ENCODE data around the gene CCDC88A.
"Not testable (repeated sequence)": the region's sequence is repeated elsewhere in the genome, so short reads cannot be mapped to it uniquely, and the experiment has no call there.

CCDC88A gene

GRCh38 chr2:55268288-55268906 lies 151.3 kb downstream of the CCDC88A start:
- peaks cover 10% of the 10 kb centered on the region for H3K4me1 ChIP-seq (ENCODE audit: insufficient read depth, low read length)
- H3K9me3 ChIP-seq (ENCODE audit: low read length) = no peaks in the 10 kb centered on the region
- peak overlapping the region; percentile 57 for H3K4me3 ChIP-seq (ENCODE audit: low read length)
- peaks cover 23% of the 10 kb centered on the region for H3K36me3 ChIP-seq (ENCODE audit: insufficient read depth, low read length)
- H3K27me3 ChIP-seq (ENCODE audit: insufficient read depth, low read length) = no peaks in the 10 kb centered on the region
- peak overlapping the region; percentile 99 for H2AFZ ChIP-seq (ENCODE audit: low read depth, low read length)

GRCh38 chr2:55259586-55259985 lies 160.1 kb downstream of the CCDC88A start:
- peaks cover 44% of the 10 kb centered on the region for H3K36me3 ChIP-seq (ENCODE audit: insufficient read depth, low read length)
- H2AFZ ChIP-seq (ENCODE audit: low read depth, low read length); H3K4me1 ChIP-seq (ENCODE audit: insufficient read depth, low read length); H3K27me3 ChIP-seq (ENCODE audit: insufficient read depth, low read length); H3K4me3 ChIP-seq (ENCODE audit: low read length); H3K9me3 ChIP-seq (ENCODE audit: low read length): not testable (repeated sequence)

- H3K4me3 ChIP-seq (ENCODE audit: low read length) = no peak overlapping the region
Observed at GRCh38 chr2:55252832-55253231, 166.8 kb downstream of the CCDC88A start.

GRCh38 chr2:55247025-55247424 lies 172.6 kb downstream of the CCDC88A start:
- peaks cover 52% of the 10 kb centered on the region for H3K36me3 ChIP-seq (ENCODE audit: insufficient read depth, low read length)
- H3K4me1 ChIP-seq (ENCODE audit: insufficient read depth, low read length) = no peaks in the 10 kb centered on the region
- no peak overlapping the region for H3K4me3 ChIP-seq (ENCODE audit: low read length)
- no peak overlapping the region for H2AFZ ChIP-seq (ENCODE audit: low read depth, low read length)
- no peaks in the 10 kb centered on the region for H3K27me3 ChIP-seq (ENCODE audit: insufficient read depth, low read length)
- no peaks in the 10 kb centered on the region for H3K9me3 ChIP-seq (ENCODE audit: low read length)

More at GRCh38 chr2:55252832-55253231, 166.8 kb downstream of the CCDC88A start:
- H3K27me3 ChIP-seq (ENCODE audit: insufficient read depth, low read length) = no peaks in the 10 kb centered on the region
- no peak overlapping the region for H2AFZ ChIP-seq (ENCODE audit: low read depth, low read length)
- peaks cover 50% of the 10 kb centered on the region for H3K36me3 ChIP-seq (ENCODE audit: insufficient read depth, low read length)
- H3K9me3 ChIP-seq (ENCODE audit: low read length) = no peaks in the 10 kb centered on the region
- no peaks in the 10 kb centered on the region for H3K4me1 ChIP-seq (ENCODE audit: insufficient read depth, low read length)

- Histone ChIP-seq H2AFZ (ENCODE audit: low read depth, low read length) (no peak overlapping the region), H3K9me3 (ENCODE audit: low read length) (no peaks in the 10 kb centered on the region), H3K27me3 (ENCODE audit: insufficient read depth, low read length) (no peaks in the 10 kb centered on the region), H3K4me1 (ENCODE audit: insufficient read depth, low read length) (no peaks in the 10 kb centered on the region), H3K4me3 (ENCODE audit: low read length) (no peak overlapping the region), H3K36me3 (ENCODE audit: insufficient read depth, low read length) (peaks cover 48% of the 10 kb centered on the region)
Observed at GRCh38 chr2:55245411-55245810, 174.2 kb downstream of the CCDC88A start.

- Histone ChIP-seq H3K27me3 (ENCODE audit: insufficient read depth, low read length) (no peaks in the 10 kb centered on the region), H2AFZ (ENCODE audit: low read depth, low read length) (no peak overlapping the region), H3K4me3 (ENCODE audit: low read length) (no peak overlapping the region), H3K4me1 (ENCODE audit: insufficient read depth, low read length) (no peaks in the 10 kb centered on the region), H3K9me3 (ENCODE audit: low read length) (no peaks in the 10 kb centered on the region), H3K36me3 (ENCODE audit: insufficient read depth, low read length) (peaks cover 50% of the 10 kb centered on the region)
Observed at GRCh38 chr2:55242617-55243016, 177.0 kb downstream of the CCDC88A start.

- peaks cover 56% of the 10 kb centered on the region for H3K36me3 ChIP-seq (ENCODE audit: insufficient read depth, low read length)
- H3K9me3 ChIP-seq (ENCODE audit: low read length); H3K4me3 ChIP-seq (ENCODE audit: low read length); H3K4me1 ChIP-seq (ENCODE audit: insufficient read depth, low read length); H2AFZ ChIP-seq (ENCODE audit: low read depth, low read length); H3K27me3 ChIP-seq (ENCODE audit: insufficient read depth, low read length): not testable (repeated sequence)
Observed at GRCh38 chr2:55241582-55241981, 178.1 kb downstream of the CCDC88A start.

GRCh38 chr2:55239656-55240222 lies 179.9 kb downstream of the CCDC88A start:
- peaks cover 64% of the 10 kb centered on the region for H3K36me3 ChIP-seq (ENCODE audit: insufficient read depth, low read length)
- H3K4me1 ChIP-seq (ENCODE audit: insufficient read depth, low read length) = no peaks in the 10 kb centered on the region
- no peaks in the 10 kb centered on the region for H3K9me3 ChIP-seq (ENCODE audit: low read length)
- no peak overlapping the region for H3K4me3 ChIP-seq (ENCODE audit: low read length)
- no peaks in the 10 kb centered on the region for H3K27me3 ChIP-seq (ENCODE audit: insufficient read depth, low read length)
- H2AFZ ChIP-seq (ENCODE audit: low read depth, low read length) = no peak overlapping the region

Measured in neuron (in vitro differentiated cells).